Panc1 (cell line): Measurements from ENCODE around the gene ARHGEF38.

ENCODE experiments used
- CTCF ChIP-seq: fragments of 450-650 bp; IDR thresholded peaks from 2 replicates; pipeline ENCODE4 v1.5.1; 2017; ENCODE audit warnings: mild to moderate bottlenecking
- POLR2AphosphoS5 ChIP-seq: IDR thresholded peaks from 2 replicates; pipeline ENCODE4 v1.6.1; 2012; ENCODE audit warnings: mild to moderate bottlenecking, low read depth, low read length, moderate library complexity
- REST ChIP-seq, 2 experiments: IDR thresholded peaks; 2 replicates each; pipeline ENCODE4 v1.6.1; 2011 to 2012; ENCODE audit warnings: low read depth in 2 of 2, control low read depth in 1 of 2, low read length in 1 of 2, mild to moderate bottlenecking in 1 of 2, moderate library complexity in 1 of 2; ENCODE audit not compliant: insufficient read depth in 1 of 2
- SIN3A ChIP-seq: IDR thresholded peaks from 2 replicates; pipeline ENCODE4 v1.6.1; 2012; ENCODE audit warnings: low read depth, mild to moderate bottlenecking, low read length, moderate library complexity, borderline replicate concordance; ENCODE audit not compliant: insufficient read depth

- TF ChIP-seq CTCF (no peak), SIN3A (no peak), POLR2AphosphoS5 (no peak), REST (IDR thresholded peaks at IDR 0.05; ENCODE audit: insufficient read depth in 1 of 2, low read depth in 2 of 2, low read length in 1 of 2) (no peak)
Measured at GRCh38 chr4:105619188-105619931, 66.9 kb downstream of the ARHGEF38 start.
